NCI-H2029 treated with DMSO at 0.1 percent for 48 hours (cell line): ENCODE results near the gene ERCC4.
A peak's percentile ranks its signal among the peaks of the same experiment; 100 is the strongest.

Experiments used
- DNase-seq: peaks from one replicate; lab custom pipeline; 2025; lab: John Stamatoyannopoulos, UW

The ERCC4 gene

DNA sequence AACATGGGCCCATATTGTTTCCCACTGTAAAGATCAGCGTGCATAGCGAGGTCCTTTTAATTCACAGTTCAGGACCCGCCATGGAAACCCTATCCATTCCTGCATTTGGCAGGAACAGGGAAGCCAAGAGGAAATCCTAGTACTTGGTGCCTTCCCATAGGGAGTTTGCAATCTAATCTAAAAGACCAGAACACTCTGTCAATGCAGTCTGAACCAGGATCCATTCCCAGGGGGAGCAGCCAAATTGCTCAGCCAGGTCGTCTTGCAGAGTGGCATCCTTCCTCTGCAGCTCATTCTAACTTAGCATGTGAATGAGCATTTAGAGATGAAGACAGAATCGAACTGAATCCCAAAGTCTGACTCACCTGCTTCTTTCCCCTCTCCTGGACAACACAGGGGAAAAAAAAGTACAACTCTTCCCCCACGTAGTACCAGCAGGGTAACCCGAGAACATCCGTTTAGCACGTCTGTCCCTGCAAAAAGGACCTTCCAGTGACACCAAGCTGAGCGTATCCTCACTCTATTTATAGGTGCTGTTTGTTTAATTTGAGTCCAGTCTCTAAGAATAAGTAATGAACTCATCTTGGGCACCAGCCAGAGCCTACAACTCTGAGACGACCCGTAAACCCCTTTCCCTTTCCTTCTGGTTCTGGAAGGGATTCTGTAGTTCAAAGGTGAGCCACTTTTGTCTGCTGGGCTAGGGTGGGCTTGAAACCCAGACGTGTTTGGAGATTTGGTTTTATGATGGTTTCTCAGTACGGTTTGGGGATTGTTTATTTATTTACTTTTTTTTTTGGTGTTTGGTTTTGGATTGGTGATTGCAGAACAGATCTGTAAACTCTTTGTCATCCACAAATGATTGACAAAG lies 74.5 kb downstream of the ERCC4 start:
- peak; percentile 58 for DNase-seq

- no peak for DNase-seq
Observed at GRCh38 chr16:13995194-13995593, 75.2 kb downstream of the ERCC4 start.

- no peak for DNase-seq
Observed at GRCh38 chr16:13996778-13997288, 76.9 kb downstream of the ERCC4 start.

GRCh38 chr16:13997526-13997925 lies 77.6 kb downstream of the ERCC4 start:
- no peak for DNase-seq

DNA sequence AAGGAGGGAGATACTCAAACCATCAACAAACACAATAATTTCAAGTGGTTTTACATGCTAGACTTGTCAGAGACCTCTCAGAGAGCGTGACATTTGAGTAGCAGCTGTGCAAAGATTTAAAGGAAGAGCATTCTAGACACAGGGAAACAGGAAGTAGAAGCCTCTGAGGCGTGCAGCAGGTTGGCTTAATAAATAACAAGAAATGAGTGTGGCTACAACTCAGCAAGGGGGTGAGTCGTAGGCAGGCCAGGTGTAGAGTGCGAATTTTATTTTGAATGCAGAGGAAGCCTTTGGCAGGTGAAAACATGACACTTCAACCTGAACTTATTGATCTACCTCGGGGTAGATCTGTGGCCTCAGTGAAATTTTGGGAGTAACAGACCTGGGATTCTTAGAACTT lies 78.0 kb downstream of the ERCC4 start:
- DNase-seq, result peak; percentile 91

DNA sequence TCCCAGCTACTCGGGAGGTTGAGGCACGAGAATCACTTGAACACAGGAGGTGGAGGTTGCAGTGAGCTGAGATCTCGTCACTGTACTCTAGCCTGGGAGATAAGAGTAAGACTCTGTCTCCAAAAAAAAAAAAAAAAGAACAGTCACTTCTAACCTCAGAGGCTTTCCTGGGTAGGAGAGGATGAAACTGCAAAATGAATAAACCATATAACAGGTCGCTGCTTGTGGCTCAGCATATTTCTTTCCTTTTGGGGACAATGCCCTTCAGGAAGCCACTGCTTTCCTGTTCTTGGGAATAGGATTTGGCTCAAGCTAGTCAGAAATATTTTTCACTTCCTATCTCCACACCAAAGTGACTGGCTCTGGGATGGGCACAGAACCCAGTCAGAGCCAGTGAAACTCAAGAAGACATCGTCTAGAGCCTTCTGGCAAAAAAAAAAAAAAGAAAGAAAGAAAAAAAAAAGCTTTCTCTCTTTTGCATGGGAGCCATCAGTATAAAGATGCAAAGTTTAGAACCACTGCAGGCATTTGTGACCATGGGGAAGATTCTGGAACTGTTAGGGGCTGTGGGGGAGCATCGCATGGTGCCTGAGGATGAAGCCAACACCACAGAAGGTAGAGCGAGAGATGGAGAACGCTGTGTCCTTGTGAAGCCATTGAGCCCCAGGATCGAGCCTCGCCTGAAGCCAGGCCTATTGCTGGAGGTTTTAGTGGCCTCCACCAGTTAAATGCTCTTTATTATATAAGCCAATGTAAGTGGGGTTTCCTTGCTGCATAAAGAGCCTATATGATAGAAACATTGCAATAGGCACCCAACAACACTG lies 79.3 kb downstream of the ERCC4 start:
- no peak for DNase-seq

DNA sequence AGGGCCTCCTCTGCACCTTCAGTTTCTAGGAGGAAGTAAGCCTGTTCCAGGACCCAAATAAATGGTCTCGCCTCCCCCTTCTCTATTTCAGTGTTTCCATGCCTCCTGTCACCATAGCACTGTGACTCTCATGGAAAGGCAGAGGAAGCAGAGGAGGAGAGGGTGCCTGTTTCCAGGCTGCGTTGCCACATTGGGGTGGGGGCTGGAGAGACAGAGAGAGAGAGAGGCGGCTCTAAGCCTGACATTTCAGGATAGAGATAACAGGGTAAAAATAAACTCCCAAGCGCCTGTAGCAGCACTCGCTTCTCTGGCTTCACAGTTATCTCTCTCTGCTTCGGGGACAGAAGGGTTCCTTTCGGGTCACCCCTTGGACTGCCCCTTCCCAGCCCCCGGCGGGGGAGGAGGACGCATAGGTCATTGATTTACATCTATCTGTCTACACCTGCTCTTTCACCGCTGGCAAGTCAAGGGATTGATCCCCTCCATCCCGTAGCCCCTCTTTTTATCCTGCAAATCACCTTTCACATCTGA lies 80.0 kb downstream of the ERCC4 start:
- DNase-seq, result no peak

DNA sequence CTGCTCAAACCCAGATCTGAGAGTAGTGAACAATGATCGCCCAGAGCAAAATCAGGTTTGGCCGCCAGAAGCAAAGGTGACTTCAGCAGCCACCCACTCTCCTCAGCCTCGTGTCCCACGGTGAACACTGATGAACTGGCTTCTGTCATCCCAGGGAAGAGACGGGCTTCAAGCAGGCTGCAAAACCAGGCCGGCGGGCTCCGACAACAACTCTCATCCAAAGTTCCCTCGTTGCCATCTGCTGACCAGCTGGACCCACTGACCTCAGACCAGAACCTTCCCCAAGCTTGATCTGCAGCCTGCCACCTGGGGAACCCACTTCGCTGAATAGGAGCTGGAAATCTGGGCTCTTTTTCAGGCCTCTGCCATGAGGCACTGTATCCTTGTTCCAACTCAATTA lies 81.6 kb downstream of the ERCC4 start:
- DNase-seq, result no peak
